AG08395 (cell line): ENCODE results near the gene THOC2.

Source experiments
- DNase-seq: peaks from one replicate; pipeline ENCODE4 v3.0.0; 2012; ENCODE audit warnings: mixed read lengths, low spot score

The THOC2 gene

DNA sequence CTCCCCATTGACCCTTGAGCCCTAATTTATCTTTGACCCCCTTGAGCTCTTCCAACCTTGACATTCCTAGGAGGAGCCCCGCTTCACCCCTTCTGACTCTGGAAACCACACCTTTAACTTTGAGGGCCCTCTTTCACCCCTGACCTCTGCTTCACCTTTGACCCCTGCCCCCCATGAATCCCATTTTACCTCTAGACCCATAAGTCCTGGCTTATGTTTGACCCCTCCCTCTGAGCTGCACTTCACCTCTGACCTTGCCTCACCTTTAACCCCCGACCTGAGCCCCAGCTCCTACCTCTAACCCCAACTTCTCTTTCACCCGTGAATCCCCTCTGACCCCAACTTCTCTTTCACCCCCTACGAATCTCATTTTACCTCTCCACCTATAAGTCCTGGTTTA lies 169.7 kb downstream of the THOC2 start:
- DNase-seq = no peak

- no peak for DNase-seq
Measured at GRCh38 chrX:123562342-123563146, 170.3 kb downstream of the THOC2 start.

DNA sequence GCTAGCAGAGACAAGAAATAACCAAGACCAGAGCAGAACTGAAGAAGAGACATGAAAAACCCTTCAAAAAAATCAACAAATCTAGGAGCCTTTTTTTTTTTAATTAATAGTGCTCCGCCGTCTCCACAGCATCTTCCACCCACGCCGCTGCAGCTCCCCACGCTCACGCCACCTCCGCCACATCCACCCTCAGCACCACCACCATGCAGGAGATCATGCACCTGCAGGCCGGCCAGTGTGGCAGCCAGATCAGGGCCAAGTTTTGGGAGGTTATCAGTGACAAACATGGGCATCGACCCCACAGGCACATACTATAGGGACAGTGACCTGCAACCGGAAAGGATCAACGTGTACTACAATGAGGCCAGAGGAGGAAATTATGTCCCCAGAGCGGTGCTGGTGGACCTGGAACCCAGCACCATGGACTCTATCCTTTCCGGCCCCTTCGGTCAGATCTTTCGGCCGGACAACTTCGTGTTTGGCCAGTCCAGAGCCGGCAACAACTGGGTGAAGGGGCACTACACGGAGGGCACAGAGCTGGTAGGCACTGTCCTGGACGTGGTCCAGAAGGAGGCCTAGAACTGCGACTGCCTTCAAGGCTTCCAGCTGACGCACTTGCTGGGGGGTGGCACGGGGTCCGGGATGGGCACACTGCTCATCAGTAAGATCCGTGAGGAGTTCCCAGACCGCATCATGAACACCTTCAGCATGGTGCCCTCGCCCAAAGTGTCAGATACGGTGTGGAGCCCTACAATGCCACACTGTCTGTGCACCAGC lies 171.2 kb downstream of the THOC2 start:
- DNase-seq = no peak

GRCh38 chrX:123550829-123551228 lies 182.0 kb downstream of the THOC2 start:
- no peak for DNase-seq
